A172 (cell line): ENCODE data around the gene EFR3B. TPM values are rescaled to one million over a fixed set of nuclear protein-coding genes. Genes with fewer than 3 reads are reported as not detected.

ENCODE experiments used
- DNase-seq: peaks from one replicate; pipeline ENCODE4 v3.0.0-alpha.2; 2015; ENCODE audit warnings: low spot score
- total RNA-seq: library from RNA; depleted of rRNA; stranded (reverse); fragments of >200 nt; shearing (Covaris generic); gene quantifications from 2 replicates; pipeline ENCODE4 v1.2.3, GENCODE V29; 2014; rRNA removed

Gene EFR3B
- total RNA-seq, 1 experiment from 2014 or later, result 2.2 TPM

DNA sequence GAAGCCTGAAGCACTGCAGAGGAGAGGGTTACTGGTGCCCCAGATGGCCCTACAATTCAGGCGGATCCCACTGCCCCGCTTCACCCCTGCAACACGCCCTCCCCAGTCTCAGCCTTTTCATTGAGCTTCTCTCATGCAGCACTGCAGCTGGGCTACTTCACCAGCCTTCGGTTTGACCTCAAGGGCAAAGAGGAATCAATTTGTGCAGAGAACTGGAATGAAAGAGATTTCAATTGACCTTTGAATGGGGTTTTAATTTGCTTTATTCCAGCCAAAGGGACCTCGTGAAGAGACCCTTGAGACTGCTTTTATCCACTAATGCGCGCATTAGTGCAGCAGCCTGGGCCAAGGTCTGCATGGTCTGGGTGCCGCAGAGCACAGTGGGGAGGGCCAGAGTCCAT, 135.3 kb downstream of the EFR3B start:
- no peak for DNase-seq

GRCh38 chr2:25178976-25179375, 137.1 kb downstream of the EFR3B start:
- no peak for DNase-seq

DNA sequence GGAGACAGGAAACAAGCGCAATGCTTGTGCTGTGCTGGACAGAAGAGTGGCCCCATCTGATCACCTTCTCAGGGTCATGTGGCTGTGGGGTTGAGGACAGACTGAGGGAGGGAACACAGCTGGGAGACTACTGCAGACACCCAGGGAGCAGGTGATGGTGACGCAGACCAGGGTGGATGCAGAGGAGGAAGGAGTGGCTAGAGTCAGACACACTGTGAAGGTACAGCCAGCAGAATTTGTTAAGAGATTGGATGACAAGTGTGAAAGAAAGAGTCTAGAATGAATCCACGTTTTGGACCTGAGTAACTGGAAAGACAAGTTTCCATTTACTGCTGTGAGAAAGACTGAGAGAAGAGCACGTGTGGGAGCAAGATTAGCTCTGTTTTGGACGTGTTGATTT, 142.4 kb downstream of the EFR3B start:
- no peak for DNase-seq

DNA sequence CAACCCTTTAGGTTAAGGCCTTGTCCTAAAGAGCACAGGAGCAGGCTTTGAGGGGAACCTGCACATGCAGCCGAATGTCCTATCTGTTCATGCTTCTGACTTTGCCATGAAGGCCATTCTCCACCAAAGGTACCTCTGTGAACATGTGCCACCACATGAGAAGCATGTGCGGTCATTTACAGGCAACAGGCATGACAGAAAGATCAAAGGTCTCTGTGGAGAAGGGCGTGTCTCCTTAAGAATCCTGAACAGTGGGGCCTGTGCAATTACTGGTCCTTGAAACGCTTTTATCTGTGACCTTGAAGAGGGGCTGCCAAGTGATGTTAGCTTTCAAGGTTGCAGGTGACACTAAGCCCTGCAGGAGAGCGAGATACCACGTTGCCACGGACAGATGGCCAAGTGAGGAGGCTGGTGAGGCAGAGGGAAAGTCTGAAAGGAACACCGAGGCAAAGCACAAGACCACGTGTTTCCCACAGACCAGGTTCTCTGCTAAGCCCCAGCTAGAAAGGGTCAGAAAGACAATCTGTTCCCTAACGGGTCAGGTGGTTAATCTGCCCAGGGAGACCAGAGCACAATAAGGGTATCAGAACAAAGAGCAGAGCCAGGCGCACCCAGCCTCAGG, 146.0 kb downstream of the EFR3B start:
- no peak for DNase-seq

GRCh38 chr2:25188405-25188804, 146.5 kb downstream of the EFR3B start:
- DNase-seq, result no peak

DNA sequence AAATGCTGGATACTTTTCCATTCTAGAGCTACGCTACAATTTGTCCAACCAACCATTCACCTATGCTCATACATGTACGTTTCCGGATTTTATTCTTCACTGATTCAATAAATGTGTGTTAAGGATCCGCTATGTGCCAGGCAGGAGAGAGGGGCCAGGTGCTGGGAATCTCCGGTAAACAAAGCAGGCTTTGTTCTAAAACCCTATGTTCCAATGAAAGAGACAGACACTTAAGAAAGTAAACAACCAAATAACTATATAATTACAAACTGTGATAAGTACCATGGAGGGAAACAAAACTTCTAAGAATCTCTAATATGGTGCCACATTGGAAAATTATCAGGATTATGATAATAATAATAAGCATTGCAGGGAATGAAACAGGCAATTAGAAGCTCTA, 148.7 kb downstream of the EFR3B start:
- no peak for DNase-seq

DNA sequence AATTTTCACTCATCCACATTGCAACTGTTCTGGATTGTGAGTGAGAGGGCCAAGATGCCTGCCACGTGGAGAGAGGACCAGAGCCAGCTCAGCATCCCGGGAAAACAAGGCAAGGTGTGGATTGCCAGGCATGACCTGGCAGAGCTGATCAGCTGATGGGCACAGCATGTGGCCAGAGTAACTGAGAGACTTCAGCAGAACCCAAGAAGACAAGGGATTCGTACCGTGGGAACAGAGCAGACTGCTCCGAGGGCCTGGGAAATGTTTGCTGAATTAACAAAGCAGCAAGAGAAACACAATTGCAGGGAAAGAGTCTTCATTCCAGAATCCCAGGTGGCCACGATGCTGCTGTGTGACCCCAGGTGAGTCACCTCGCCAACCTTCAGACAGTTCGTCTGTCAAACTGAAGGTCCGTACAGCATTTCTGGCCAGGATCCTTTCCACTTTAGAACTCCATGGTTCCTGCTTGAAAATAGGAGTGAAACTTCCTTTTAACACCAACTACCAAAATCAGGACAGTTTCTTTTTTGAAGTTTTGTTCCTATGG, 152.8 kb downstream of the EFR3B start:
- no peak for DNase-seq

DNA sequence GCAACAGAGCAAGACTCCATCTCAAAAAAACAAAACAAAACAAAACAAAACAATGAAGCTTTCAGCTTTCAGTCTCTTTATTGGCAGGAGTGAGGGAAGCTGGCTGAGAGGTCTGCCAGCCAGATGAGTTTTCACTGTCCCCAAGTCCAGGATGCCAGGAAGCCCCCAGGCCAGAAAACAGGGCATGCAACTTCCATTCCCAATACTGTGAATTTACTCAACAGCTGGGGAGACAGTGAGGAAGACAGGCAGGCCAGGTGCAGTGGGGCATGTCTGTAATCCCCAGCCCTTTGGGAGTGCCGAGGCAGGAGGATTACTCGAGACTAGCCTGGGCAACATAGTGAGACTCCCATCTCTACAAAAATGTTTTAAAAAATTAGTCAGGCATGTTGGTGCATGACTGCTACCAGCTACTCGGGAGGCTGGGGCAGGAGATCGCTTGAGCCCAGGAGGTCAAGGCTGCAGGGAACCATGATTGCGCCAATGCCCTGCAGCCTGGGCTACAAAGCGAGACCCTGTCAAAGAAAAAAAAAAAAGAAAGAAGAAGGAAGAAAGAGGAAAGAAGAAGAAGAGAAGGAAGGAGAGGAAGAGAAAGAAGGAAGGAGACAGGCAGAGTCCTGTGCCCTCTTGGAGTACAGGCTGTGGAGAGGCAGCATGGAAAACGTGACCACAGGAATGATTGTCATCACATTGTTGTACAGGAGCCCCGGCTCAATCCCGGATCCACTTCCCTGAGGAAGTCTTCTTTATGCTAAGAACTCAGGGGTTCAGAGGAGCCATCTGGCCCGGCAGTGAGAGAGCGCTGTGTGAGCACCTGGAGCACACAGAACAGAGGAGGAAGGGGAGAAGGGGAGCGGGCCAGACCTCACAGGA, 155.7 kb downstream of the EFR3B start:
- peak; percentile 12 for DNase-seq

GRCh38 chr2:25198209-25198525, 156.3 kb downstream of the EFR3B start:
- DNase-seq, result no peak

- DNase-seq, result no peak
Observed at GRCh38 chr2:25198576-25198975, 156.7 kb downstream of the EFR3B start.

DNA sequence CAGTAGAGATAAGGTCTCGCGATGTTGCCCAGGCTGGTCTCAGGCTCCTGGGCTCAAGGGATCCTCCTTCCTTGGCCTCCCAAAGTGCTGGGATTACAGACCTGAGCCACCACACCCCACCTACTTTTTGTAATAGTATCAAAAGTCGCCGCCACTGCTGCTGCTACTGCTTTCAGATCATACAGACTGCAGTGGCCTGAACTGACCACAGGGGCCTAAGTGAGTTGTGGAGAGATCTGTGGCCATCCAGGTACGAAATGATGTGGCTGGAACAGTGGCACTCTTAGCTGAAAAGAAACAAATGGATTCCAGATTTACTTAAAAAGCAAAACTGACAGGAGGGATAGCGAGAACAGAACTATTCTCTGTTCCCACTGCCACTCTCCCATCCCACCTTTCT, 159.4 kb downstream of the EFR3B start:
- no peak for DNase-seq

DNA sequence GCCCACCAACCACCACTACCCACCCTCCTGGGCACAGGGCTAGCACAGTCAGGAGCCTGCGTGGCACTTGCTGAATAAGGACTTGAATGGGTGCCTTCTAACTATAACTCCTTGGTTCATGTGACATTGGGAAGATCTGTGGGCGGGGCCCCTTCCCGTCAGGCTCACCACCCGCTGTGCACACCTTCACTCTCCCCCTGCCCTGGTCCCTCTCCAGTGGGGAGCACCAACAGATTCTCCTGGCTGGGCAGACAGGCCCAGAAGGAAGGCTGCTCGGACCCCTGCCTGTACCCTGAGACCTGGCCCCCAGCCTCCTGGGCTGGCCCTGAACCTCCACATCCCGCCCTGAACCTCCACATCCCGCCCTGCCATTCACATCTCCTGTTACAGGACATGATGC, 159.9 kb downstream of the EFR3B start:
- DNase-seq, result no peak

DNA sequence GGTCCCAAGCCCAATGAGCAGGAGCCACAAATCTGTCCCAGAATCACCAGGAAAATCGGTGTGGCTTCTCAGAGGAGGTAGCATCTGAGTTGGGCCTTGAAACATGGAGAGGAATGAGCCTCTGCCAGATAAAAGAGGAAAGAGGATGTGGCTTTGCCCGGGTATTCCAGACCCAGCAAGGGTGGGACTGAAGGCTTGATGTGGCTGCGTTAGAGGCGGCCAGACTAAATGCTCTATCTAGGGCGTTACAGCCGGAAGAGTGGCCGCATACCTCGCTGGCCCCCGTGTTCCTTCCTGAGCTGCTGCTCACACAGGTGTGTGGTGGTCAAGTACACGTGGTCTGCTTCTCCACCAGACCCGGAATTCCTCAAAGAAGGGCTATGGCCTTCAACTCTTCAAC, 160.4 kb downstream of the EFR3B start:
- DNase-seq, result no peak

GRCh38 chr2:25204190-25204838, 162.4 kb downstream of the EFR3B start:
- DNase-seq, result no peak

DNA sequence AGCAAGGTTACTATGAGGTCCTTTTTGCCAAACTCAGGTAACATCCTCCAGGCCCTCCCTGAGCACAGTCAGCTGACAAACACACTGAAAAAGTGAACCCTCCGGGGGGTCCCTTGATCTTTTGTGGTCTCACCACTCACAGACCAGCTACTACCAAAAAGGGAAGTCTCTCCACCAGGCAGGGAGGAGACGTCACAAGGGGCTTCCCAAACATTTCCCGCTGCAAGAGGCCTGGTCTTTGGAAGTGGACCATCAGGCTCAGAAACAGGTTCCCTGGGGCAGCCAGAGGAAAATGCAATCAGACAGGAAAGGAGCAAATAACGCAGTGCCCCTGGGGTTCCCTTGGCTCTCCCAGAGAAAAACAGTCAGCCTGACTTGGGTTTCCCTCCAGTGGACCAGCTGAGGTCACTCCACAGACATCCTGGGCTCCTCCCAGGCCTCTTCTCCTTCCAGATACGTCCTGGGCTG, 165.2 kb downstream of the EFR3B start:
- DNase-seq, result no peak

Other genes with a start within 250 kb of the EFR3B start
- gene PTRHD1, start 248.7 kb upstream of the EFR3B start, total RNA-seq, result 41.9 and 51.6 TPM in 2 replicates
- gene CENPO, start 248.7 kb upstream of the EFR3B start, total RNA-seq, result 47.1 and 54.0 TPM in 2 replicates
- gene ADCY3, start 121.8 kb upstream of the EFR3B start, total RNA-seq, result 28.5 and 36.8 TPM in 2 replicates
- gene DNAJC27, start 70.1 kb upstream of the EFR3B start, total RNA-seq, result 3.2 and 3.8 TPM in 2 replicates
- not detected in 2 replicates for gene POMC, start 126.5 kb downstream of the EFR3B start, total RNA-seq